Stimulated activated effector memory CD8-positive, alpha-beta T cell treated with anti-CD3 and anti-CD28 coated beads, Interleukin-12 subunit alpha, Interleukin-12 subunit beta, amount 100 ng/mL, for 72 hours (primary cell): ENCODE results near the gene HNRNPA3.
"Not testable (repeated sequence)": the region's sequence is repeated elsewhere in the genome, so short reads cannot be mapped to it uniquely, and the experiment has no call there.

Experiments
- ATAC-seq: fragments of 150-1000 bp; cut with Tn5 transposase; 2 replicates; pipeline ENCODE4 v1.10.0; 2021
- DNase-seq, 2 donors: peaks; one replicate each; pipeline ENCODE4 v3.0.0; 2021 to 2022; ENCODE audit warnings: low spot score in 2 of 2
- H3K27ac Mint-ChIP-seq: one replicate; pipeline ENCODE4 v1.8.0; 2022; ENCODE audit warnings: mild to moderate bottlenecking, mixed read lengths
- H3K36me3 Mint-ChIP-seq: one replicate; pipeline ENCODE4 v1.8.0; 2022; ENCODE audit warnings: mild to moderate bottlenecking, mixed read lengths
- H3K4me1 Mint-ChIP-seq: one replicate; pipeline ENCODE4 v1.8.0; 2022; ENCODE audit warnings: mixed read lengths
- H3K4me3 Mint-ChIP-seq: one replicate; pipeline ENCODE4 v1.8.0; 2022; ENCODE audit warnings: mild to moderate bottlenecking, mixed read lengths
- H3K9me3 Mint-ChIP-seq: one replicate; pipeline ENCODE4 v1.8.0; 2022; ENCODE audit warnings: mixed read lengths

HNRNPA3 gene

GRCh38 chr2:177211576-177212105 is 953 bp upstream of the HNRNPA3 start:
- ATAC-seq, result no peak
- peak overlapping the region; percentile 99 for H3K27ac Mint-ChIP-seq
- DNase-seq, result no peak
- peaks cover 60% of the 10 kb centered on the region for H3K36me3 Mint-ChIP-seq
- H3K4me3 Mint-ChIP-seq, result peak overlapping the region; percentile 83
- peaks cover 30% of the 10 kb centered on the region for H3K4me1 Mint-ChIP-seq
- H3K9me3 Mint-ChIP-seq, result no peaks in the 10 kb centered on the region

DNA sequence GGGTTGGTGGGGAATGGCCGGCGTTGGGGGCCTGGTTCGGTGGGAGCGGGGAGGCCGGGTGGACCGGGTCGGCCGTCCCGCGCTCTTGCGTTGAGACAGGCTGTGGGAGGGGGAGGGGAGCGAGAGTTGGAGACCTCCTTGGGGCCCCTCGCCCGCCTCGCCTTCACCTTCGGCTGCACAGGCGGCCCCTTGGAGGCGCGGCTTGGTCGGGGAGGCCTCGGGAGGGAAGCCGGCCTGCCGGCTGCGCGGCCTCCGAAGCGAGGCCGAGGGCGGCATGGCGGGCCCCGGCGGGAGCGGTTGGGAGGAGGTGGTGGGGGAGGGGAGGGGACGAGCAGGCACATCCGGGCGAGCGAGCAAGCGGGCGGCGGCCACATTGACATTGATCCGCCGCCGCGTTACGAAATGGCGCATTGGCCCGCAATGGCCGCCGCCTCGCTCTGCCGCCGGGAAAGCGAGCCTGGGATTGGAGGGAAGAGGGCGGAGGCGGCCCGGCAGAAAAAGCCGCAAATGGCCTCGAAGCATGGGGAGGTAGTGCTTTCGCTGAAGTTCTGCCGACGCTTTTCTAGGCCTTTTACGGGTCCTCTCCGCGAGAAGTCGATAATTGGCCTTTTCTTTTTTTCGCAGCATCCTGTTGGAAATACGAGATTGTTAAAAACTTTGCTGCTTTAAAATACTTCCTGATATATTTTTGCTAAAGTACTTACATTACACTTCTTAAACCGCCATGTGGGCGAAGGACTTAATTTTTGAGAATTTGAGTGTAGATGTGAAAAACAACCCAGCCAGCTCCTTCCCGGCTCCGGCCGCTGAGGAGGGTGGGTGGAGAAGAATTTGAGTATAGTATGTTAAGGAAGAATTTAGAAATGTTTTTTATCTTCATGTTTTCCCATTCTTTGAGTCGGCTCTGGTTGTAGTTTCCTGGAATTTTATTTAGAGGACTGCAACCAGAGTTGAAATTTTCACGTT is 580 bp downstream of the HNRNPA3 start:
- peaks cover 41% of the 10 kb centered on the region for H3K4me1 Mint-ChIP-seq
- H3K36me3 Mint-ChIP-seq, result peaks cover 75% of the 10 kb centered on the region
- H3K27ac Mint-ChIP-seq, result peak overlapping the region; percentile 99
- no peaks in the 10 kb centered on the region for H3K9me3 Mint-ChIP-seq
- peak; percentile 77 for ATAC-seq
- DNase-seq, result peak; percentile 76 to 96
- peak overlapping the region; percentile 83 for H3K4me3 Mint-ChIP-seq

DNA sequence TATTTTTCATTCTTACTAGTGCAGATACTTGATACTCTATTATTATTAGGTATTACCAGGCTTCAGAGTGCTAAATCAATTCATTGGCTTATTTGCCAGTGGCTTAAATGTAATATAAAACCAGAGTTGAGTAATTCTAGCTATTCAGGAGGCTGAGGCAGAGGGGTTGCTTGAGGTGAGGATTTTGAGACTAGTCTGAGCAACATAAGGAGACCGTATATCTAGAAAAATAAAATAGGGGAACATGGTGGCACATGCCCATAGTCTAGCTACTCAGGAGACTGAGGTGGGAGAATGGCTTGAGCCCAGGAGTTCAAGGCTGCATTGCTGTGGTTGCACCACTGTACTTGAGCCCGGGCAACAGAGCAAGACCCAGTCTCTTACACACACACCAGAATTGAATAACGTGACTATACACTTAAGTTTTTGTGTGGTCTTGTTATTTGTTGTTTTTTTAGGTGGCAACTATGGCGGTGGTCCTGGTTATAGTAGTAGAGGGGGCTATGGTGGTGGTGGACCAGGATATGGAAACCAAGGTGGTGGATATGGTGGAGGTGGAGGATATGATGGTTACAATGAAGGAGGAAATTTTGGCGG is 4.8 kb downstream of the HNRNPA3 start:
- Mint-ChIP-seq H3K4me3 (peak overlapping the region; percentile 83), H3K4me1 (peaks cover 62% of the 10 kb centered on the region), H3K9me3 (no peaks in the 10 kb centered on the region), H3K27ac (peak overlapping the region; percentile 99), H3K36me3 (peaks cover 100% of the 10 kb centered on the region)
- ATAC-seq, result no peak
- DNase-seq, result no peak

- not testable (repeated sequence) for ATAC-seq, H3K4me3 Mint-ChIP-seq, H3K27ac Mint-ChIP-seq, H3K9me3 Mint-ChIP-seq, DNase-seq
- peaks cover 100% of the 10 kb centered on the region for H3K36me3 Mint-ChIP-seq
- H3K4me1 Mint-ChIP-seq, result peaks cover 58% of the 10 kb centered on the region
These were observed 7.2 kb downstream of the HNRNPA3 start for GRCh38 chr2:177219787-177220186.

DNA sequence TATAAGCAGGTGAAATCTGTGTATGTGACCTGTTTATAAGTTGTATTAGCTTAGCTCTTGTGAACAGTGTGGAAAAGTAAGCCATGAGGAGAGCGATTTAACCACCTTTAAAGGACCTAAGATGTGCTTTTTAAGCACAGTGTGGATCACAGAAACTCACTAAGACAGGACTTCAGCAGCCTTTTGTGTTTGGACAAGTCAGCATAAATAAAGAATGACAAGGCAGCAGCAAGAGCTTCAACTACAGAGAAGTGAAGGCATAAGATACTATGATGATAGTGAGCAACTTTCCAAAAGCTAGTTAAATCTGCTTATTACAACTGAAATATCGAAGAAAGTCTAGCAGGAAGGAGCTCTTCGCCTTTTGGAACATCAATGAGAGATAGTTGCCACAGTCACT is 8.9 kb downstream of the HNRNPA3 start:
- Mint-ChIP-seq H3K4me3 (no peak overlapping the region), H3K9me3 (no peaks in the 10 kb centered on the region), H3K27ac (peak overlapping the region; percentile 60), H3K36me3 (peaks cover 100% of the 10 kb centered on the region), H3K4me1 (peaks cover 40% of the 10 kb centered on the region)
- ATAC-seq (no peak), DNase-seq (no peak)

DNA sequence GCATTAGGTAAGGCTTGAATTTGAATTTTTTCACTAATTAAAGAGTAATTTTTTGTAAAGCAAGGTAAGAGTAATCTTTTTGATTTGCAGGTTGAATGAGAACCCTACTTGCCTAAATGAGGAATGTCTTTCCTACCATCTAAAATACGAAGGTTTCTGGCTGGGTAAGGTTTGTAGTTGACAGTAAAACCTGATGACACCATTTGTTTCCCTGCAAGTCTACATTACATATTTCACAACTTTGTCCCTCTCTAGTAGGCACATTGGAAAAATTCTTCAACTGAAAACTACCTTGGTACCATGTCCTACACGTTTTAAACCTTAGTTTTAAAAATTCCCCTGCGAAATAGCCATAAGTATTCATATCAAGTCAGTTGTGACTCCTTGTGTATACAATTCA is 9.4 kb downstream of the HNRNPA3 start:
- Mint-ChIP-seq H3K27ac (peak overlapping the region; percentile 60), H3K4me1 (peaks cover 36% of the 10 kb centered on the region), H3K36me3 (peaks cover 100% of the 10 kb centered on the region), H3K9me3 (no peaks in the 10 kb centered on the region), H3K4me3 (no peak overlapping the region)
- no peak for ATAC-seq
- no peak for DNase-seq

DNA sequence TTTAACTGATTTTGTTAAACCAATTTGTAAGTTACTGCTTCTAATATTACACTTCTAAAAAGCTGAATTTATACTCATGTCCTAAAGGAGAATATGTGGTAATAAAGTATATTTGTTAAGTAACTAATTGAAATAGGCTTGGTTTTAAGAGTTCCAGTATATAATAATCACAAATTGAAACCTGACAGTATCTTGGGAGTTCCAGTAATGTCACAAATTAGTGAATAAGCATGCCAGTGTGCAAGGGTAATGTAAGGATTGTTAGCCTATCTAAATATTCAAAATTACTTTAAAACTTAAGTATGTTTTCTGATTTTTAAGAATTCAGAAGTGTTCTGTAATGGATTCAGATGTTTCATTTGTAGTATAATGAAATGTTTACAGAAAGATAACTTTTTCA is 10.8 kb downstream of the HNRNPA3 start:
- H3K4me3 Mint-ChIP-seq, ATAC-seq, DNase-seq, H3K9me3 Mint-ChIP-seq: not testable (repeated sequence)
- peak overlapping the region; percentile 88 for H3K27ac Mint-ChIP-seq
- peaks cover 100% of the 10 kb centered on the region for H3K36me3 Mint-ChIP-seq
- H3K4me1 Mint-ChIP-seq, result peaks cover 26% of the 10 kb centered on the region

GRCh38 chr2:177225965-177226360 is 13.4 kb downstream of the HNRNPA3 start:
- Mint-ChIP-seq H3K36me3 (peaks cover 100% of the 10 kb centered on the region), H3K9me3 (no peaks in the 10 kb centered on the region), H3K27ac (peak overlapping the region; percentile 88), H3K4me1 (peaks cover 29% of the 10 kb centered on the region), H3K4me3 (no peak overlapping the region)
- DNase-seq, result no peak
- no peak for ATAC-seq

- H3K4me1 Mint-ChIP-seq, result peaks cover 39% of the 10 kb centered on the region
- H3K9me3 Mint-ChIP-seq, result no peaks in the 10 kb centered on the region
- no peak overlapping the region for H3K4me3 Mint-ChIP-seq
- DNase-seq (no peak), ATAC-seq (peak; percentile 75)
- H3K27ac Mint-ChIP-seq, result peak overlapping the region; percentile 88
- H3K36me3 Mint-ChIP-seq, result peaks cover 100% of the 10 kb centered on the region
These were observed 17.0 kb downstream of the HNRNPA3 start for GRCh38 chr2:177229442-177230242.

- ATAC-seq (no peak), DNase-seq (no peak)
- Mint-ChIP-seq H3K9me3 (no peaks in the 10 kb centered on the region), H3K4me3 (no peak overlapping the region), H3K36me3 (peaks cover 100% of the 10 kb centered on the region), H3K27ac (peak overlapping the region; percentile 83), H3K4me1 (peaks cover 51% of the 10 kb centered on the region)
These were observed 18.7 kb downstream of the HNRNPA3 start for GRCh38 chr2:177231270-177231669.

DNA sequence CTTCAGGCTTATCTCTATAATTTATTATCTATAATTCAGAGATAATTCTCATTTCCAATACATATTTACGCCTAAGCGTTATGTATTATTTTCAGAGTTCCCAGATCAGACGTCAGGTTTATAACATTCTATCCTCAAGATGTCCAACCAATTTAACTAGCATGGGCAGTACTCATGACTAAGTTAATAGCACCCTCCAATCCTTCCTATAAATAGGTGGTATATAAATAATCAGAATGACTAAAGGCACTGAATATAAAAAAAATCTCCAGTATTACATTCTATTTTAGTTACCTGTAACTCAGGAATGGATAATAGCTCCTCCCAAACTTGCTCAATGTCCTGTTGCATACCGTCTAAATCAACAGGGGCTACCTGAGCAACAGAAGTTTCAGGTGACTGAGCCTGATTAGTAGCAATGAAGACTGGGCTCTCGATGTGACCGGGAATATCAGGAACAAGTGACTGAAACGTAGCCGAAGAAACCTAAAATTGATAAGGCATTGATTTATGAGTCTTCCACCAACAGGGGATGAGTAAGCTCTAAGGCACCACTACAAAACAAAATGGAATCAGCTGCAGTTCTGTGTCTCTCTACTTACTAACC is 19.6 kb downstream of the HNRNPA3 start:
- Mint-ChIP-seq H3K36me3 (peaks cover 96% of the 10 kb centered on the region), H3K27ac (no peak overlapping the region), H3K4me3 (no peak overlapping the region), H3K9me3 (no peaks in the 10 kb centered on the region), H3K4me1 (peaks cover 51% of the 10 kb centered on the region)
- ATAC-seq, result no peak
- no peak for DNase-seq

GRCh38 chr2:177234267-177234666 is 21.7 kb downstream of the HNRNPA3 start:
- peaks cover 87% of the 10 kb centered on the region for H3K36me3 Mint-ChIP-seq
- peak overlapping the region; percentile 58 for H3K27ac Mint-ChIP-seq
- no peak overlapping the region for H3K4me3 Mint-ChIP-seq
- DNase-seq (no peak), ATAC-seq (no peak)
- H3K4me1 Mint-ChIP-seq, result peaks cover 53% of the 10 kb centered on the region
- no peaks in the 10 kb centered on the region for H3K9me3 Mint-ChIP-seq

DNA sequence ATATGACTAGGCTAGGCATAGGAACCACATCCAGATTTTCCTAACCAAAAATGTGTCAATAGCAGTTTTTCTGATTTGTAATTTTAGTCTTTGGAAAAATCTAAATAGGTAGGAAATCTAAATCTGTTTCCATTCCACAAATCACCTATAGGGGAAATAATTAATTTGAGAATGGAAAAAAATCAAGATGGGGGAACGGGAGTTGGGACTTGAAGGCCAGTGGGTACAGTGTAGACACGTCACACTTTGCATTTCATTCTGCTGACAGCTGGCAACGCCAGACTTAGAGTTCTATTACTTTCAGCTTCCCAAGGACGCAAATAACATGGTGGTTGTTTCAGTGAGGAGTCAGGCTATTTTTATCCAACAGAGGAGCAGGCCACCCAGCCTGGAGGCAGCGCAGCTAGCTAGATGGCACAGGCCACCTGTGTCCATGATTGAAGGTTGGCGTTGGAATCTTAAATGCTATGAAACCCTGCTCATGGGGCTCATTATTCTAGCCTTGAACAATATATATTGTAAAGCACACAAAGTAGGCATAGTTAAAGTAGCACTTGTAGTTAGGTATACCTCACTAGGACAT is 23.4 kb downstream of the HNRNPA3 start:
- Mint-ChIP-seq H3K4me3 (no peak overlapping the region), H3K27ac (peak overlapping the region; percentile 46), H3K9me3 (no peaks in the 10 kb centered on the region), H3K36me3 (peaks cover 86% of the 10 kb centered on the region), H3K4me1 (peaks cover 55% of the 10 kb centered on the region)
- ATAC-seq, result no peak
- no peak for DNase-seq

- no peaks in the 10 kb centered on the region for H3K9me3 Mint-ChIP-seq
- H3K4me3 Mint-ChIP-seq, result no peak overlapping the region
- no peak overlapping the region for H3K27ac Mint-ChIP-seq
- peaks cover 85% of the 10 kb centered on the region for H3K36me3 Mint-ChIP-seq
- ATAC-seq, result no peak
- peaks cover 69% of the 10 kb centered on the region for H3K4me1 Mint-ChIP-seq
- DNase-seq, result no peak
These were observed 25.3 kb downstream of the HNRNPA3 start for GRCh38 chr2:177237932-177238331.
